ENCODE results near the gene DUS3L. TPM values are rescaled to one million over a fixed set of nuclear protein-coding genes. Genes with fewer than 3 reads are reported as not detected.

Gene DUS3L
- total RNA-seq, 2 donors from 2014 or later = 24.8 to 39.4 TPM

- ATAC-seq (no peak), DNase-seq (no peak)
- intact Hi-C loops (cut with DNase I, micrococcal nuclease) = no loop called here
Measured at GRCh38 chr19:5824751-5825150, 33.8 kb upstream of the DUS3L start.

DNA sequence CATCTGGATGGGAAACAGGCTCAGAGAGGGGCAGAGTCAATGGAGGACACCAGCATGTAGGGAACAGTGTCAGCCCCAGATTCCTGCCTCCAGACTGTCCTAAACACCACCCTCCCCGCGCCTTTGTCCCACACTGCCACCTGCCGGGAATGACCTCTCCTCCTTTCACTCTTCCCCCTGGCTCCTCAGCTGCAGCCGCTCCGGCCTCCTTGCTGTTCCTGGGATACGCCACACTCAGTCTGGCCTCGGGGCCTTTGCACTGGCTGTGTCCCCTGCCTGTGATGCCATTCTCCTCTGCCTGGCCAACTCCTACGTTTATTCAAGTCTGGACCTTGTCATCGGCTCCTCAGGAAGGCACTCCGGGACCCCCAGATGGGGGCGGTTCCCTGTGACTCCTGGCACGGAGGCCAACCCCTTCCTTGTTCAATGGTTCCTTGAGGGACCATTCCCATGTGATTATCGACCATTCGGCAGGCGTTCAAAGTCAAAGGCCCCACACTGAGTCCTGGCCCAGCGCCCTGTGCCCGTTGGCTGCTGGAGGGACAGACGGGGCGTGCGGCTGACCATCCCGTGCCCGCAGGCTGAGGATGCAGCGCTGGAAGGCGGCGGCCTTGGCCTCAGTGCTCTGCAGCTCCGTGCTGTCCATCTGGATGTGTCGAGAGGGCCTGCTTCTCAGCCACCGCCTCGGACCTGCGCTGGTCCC, 32.8 kb upstream of the DUS3L start:
- peak; percentile 9 for ATAC-seq
- intact Hi-C loops (cut with DNase I, micrococcal nuclease) = no loop called here
- DNase-seq = peak in 1 of 2 donors; percentile 50

DNA sequence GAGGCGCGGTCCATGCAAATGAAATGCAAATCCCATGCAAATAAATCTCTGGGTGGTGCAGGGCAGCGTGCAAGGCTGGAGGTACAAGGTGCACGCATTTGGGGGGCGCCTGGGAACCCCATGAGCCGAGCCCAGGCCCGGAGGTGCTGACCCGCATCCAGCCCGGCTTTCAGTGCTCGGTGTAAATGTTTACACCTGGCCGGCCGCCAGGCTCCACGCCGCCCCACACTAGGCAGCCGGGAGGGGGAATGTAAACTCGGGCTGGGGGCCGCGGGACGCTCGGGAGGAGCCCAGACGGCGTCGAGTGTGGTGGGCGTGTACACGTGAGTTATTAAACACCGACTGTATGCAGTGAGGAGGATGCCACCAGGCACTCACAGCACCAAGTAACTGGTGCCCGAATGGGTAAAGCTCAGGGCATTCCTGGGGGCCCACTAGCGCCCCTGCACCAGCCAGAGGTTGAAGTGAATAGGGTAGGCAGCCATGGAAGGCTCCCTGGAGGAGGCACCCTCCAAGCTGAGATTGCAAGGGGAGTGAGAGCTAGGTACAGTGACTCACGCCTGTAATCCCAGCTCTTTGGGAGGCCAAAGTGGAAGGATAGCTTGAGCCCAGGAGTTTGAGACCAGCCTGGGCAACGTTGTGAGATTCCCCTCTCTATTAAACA, 31.4 kb upstream of the DUS3L start:
- DNase-seq = peak in 1 of 2 donors; percentile 44
- intact Hi-C loops (cut with DNase I, micrococcal nuclease) = no loop called here
- no peak for ATAC-seq

- intact Hi-C loops (cut with DNase I, micrococcal nuclease) = no loop called here
- DNase-seq (no peak), ATAC-seq (no peak)
Measured at GRCh38 chr19:5821521-5822180, 30.7 kb upstream of the DUS3L start.

DNA sequence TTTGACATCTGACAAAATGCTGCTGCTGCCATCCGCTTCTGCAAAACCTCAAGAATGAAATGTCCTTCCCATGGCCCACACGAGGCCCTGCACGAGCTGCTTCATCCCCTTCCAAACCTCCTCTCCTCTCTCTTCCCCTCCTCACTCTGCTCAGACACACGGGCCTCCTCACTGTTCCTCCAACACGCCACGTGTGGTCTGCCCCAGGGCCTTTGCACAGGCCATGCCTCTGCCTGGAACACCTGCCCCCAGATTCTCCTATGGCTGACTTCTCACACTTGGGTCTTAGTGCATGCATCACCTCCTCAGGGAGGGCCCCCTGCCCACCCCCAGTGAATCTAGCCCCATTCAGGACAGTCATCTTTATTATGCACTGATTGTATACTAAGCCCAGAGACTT, 29.8 kb upstream of the DUS3L start:
- ATAC-seq (no peak), DNase-seq (no peak)
- intact Hi-C loops (cut with DNase I, micrococcal nuclease) = no loop called here

- intact Hi-C loops (cut with DNase I, micrococcal nuclease) = no loop called here
- DNase-seq (no peak), ATAC-seq (no peak)
Measured at GRCh38 chr19:5818594-5818993, 27.6 kb upstream of the DUS3L start.

GRCh38 chr19:5817218-5817617, 26.3 kb upstream of the DUS3L start:
- DNase-seq (no peak), ATAC-seq (no peak)
- intact Hi-C loops (cut with DNase I, micrococcal nuclease) = no loop called here

DNA sequence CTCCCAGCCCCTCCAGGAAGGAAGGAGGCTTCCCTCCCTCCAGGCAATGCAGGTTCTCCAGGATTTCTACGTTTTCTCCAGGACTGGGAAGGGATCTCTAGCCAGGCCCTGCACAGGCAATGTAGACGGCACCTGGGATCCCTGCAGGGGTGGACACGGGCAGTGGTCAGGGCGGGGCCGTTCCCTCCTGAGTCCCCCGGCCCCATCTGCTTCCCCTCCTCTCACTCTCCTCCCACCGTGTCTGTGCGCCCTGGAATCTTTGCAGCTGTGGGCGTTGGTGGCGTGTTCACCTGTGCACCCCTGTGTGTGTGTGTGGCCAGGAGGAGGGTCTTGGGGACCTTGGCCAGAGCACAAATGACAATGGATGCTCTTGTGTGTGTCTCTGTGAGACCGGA, 23.9 kb upstream of the DUS3L start:
- intact Hi-C loops (cut with DNase I, micrococcal nuclease) = no loop called here
- peak; percentile 30 for ATAC-seq
- no peak for DNase-seq

DNA sequence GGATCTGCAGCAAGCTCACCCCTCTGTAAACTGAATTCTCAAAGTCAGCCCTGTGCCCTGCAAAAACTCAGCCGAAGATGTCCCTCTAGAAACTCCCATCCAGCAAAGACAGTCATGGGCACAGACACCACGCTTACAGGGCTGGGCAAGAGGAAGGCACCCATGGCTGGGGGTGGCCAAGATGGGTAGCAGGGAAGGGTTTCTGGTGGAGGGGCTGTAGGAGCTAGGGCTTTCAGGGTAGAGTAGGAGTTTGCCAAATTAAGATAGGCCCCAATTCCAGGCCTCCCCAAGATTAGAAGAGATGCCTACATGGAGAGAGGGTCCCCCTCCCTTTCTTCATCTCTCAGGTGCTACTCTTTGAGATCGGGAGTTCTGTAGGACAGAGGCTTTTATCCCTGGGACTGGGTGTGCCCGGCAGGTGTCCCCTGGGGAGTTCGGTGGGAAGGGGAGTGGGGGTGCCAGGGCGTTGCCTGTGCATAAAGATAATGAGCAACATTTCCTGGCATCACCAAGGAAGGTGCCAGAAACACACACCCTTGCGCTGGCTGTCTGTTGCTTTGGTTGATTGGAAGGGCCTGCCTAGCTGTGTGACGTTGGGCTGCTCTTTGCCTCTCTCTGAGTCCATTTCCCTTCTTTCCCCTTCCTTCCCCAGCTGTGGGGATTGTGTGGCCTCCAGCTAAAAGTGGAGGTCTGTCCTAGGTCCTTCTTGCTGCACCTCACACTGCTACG, 23.3 kb upstream of the DUS3L start:
- DNase-seq (no peak), ATAC-seq (peak; percentile 59)
- intact Hi-C loops (cut with DNase I, micrococcal nuclease) = no loop called here

DNA sequence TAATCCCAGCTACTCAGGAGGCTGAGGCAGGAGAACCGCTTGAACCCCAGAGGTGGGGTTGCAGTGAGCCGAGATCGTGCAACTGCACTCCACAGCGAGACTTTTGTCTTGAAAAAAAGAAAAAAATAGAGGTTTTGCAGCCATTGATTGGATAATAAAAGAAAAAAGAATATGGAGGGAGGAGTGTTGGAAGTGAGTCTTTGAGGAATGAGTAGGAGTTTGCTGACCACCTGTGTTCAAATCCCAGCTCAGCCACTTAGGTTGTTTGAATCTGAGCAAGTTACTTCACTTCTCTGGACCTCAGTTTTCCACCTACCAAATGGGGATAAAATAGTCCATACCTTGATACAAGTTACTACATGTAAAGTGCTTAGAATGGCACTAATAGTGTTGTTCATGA, 20.2 kb upstream of the DUS3L start:
- intact Hi-C loops (cut with DNase I, micrococcal nuclease) = no loop called here
- no peak for ATAC-seq
- DNase-seq = no peak

- DNase-seq (no peak), ATAC-seq (no peak)
- intact Hi-C loops (cut with DNase I, micrococcal nuclease) = loop anchor here (5.0 kb wide), 2 partner anchors 83 to 88 kb away; no protein-coding TSS in a partner anchor
Measured at GRCh38 chr19:5809469-5809868, 18.5 kb upstream of the DUS3L start.

GRCh38 chr19:5809053-5809452, 18.1 kb upstream of the DUS3L start:
- no peak for ATAC-seq
- no peak for DNase-seq
- intact Hi-C loops (cut with DNase I, micrococcal nuclease) = loop anchor here (5.0 kb wide), 2 partner anchors 83 to 88 kb away; no protein-coding TSS in a partner anchor

DNA sequence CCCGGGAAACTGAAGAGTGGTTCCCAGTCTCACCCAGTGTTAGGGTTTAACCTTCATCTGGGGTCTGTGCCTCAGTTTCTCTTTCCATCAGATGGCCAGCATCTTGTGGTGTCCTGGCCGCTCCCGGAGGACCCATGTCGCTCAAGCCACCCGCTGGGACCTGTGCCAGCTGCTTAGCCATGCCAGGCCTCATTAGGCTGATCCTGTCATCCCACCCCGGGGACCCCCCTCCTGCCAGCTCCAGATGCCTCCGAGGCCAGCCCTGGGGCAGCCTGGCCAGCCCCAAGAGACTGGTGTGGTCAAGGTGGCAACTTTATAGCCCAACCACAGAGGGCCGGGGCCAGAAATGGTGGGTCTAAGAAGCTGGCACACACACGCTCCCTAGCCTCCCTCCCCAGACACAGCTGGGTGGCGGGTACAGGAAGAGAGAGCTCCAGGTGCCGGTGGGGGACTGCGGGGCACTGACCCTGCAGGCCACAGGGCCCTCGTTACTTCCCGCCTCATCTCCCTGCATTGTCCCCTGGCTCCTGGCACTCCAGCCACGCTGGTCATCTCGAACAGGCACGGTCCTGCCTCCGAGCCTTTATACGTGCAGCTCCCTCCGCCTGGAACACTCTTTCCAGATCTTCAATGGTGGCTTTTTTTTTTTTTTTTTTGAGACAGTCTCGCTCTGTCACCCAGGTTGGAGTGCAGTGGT, 17.3 kb upstream of the DUS3L start:
- no peak for ATAC-seq
- intact Hi-C loops (cut with DNase I, micrococcal nuclease) = loop anchor here (5.0 kb wide), 2 partner anchors 84 to 89 kb away; no protein-coding TSS in a partner anchor

DNA sequence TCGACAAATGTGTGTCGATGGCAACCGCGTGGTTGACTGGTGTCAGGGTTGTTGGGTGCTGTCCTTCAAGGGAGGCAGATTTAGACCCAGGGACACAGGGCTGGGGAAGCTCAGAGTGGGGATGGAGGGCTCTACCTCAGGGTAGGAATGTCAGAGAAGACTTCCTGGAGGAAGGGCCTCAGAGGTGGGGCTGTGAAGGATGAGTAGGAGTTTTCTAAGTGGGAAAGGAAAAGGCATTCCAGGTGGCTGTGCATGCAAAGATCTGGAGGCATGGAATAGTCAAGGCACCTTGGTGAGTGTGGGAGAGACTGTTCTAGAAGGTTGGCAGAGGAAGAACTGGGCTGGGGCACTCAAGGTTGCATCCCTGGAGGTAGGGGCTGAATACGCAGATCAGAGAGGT, 15.9 kb upstream of the DUS3L start:
- ATAC-seq (no peak), DNase-seq (no peak)
- intact Hi-C loops (cut with DNase I, micrococcal nuclease) = loop anchor here (5.0 kb wide), 2 partner anchors 85 to 90 kb away; no protein-coding TSS in a partner anchor

More for the DNA sequence above, 17.3 kb upstream of the DUS3L start:
- no peak for DNase-seq

DNA sequence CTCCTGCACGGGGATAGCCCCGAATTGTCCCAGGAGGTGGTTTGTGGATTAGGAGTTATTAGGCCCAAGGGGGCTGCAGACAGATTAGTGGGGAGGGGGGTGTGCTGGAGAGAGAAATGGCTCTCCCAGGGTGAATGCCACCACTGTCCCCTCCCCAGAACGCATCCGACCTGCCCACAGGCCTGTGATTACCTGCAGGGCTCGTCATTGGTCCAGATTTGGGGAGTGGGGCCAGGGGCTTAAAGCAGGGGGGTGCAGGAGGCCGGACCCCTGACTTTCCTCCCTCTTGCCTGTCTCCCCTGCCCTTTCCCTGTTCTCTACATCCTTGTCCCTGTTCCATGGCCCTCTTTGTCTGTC, 15.1 kb upstream of the DUS3L start:
- intact Hi-C loops (cut with DNase I, micrococcal nuclease) = loop anchor here (5.0 kb wide), 2 partner anchors 86 to 91 kb away; no protein-coding TSS in a partner anchor
- no peak for ATAC-seq
- no peak for DNase-seq

DNA sequence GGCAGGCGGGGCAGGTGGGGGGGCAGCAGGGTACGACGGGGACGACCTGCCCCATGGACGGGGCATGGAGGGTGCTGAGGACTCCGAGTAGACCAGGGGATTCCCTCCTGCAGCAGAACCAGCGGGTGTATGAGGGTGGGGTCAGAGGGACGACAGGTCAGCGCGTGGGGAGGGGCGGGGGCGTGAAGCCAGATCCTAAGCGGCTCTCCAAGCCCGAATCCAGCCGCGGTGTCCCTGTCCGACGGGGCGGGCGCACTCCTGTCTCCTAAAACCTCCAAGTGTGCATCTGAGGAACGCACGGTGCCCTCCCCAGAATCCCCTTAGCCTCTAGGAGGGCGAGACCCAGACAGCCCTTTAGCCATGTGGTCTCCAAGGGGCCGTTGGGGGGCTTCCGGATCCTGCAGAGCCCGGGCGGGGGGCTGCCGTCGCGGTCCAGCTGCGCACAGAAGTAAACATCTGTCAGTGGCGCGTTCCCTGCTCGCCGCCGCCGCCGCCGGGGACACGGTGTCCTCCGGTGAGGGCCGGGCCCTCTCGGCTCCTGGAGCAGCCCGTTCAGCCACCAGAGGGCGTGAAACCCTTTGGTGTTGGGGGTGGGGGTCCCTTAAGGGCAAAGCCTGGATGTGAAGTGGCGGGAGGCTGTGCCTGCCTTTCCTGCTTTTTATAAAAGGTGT, 14.6 kb upstream of the DUS3L start:
- DNase-seq (peak; percentile 77 to 85), ATAC-seq (peak; percentile 54)

GRCh38 chr19:5804516-5805461, 13.8 kb upstream of the DUS3L start, which contains the start of gene NRTN:
Gene NRTN, plus strand, starts transcription at chr19:5805067. Its CDS starts 19,099 bp downstream, at chr19:5824166.
- DNase-seq = peak in 1 of 2 donors; percentile 59
- peak; percentile 59 for ATAC-seq
- intact Hi-C loops (cut with DNase I, micrococcal nuclease) = loop anchor here (5.0 kb wide), 2 partner anchors 88 to 93 kb away; no protein-coding TSS in a partner anchor

More for the DNA sequence above, 14.6 kb upstream of the DUS3L start:
- intact Hi-C loops (cut with DNase I, micrococcal nuclease) = loop anchor here (5.0 kb wide), 2 partner anchors 87 to 92 kb away; no protein-coding TSS in a partner anchor

Measured in left colon (tissue), 2 donors.